Left hindlimb (tissue), 1 donor: ENCODE results near the gene CCDC177.

Experiments used
- DNase-seq: peaks from one replicate; pipeline ENCODE4 v3.0.0-alpha.2; 2018

The CCDC177 gene

GRCh38 chr14:69527635-69528034, 47.0 kb downstream of the CCDC177 start:
- DNase-seq: no peak

- DNase-seq: no peak
Measured at GRCh38 chr14:69525896-69526295, 48.8 kb downstream of the CCDC177 start.

- DNase-seq: no peak
Measured at GRCh38 chr14:69522026-69522425, 52.6 kb downstream of the CCDC177 start.
